H1 (cell line): ENCODE results near the gene FRRS1L. TPM values are rescaled to one million over a fixed set of nuclear protein-coding genes. Genes with fewer than 3 reads are reported as not detected.

Experiments used
- CHD7 ChIP-seq: fragments of 300-600 bp; sonication (generic); IDR thresholded peaks from 2 replicates; pipeline ENCODE4 v1.7.1; 2012; ENCODE audit warnings: low read length, moderate library complexity, mild to moderate bottlenecking, inconsistent platforms; ENCODE audit not compliant: insufficient replicate concordance
- HDAC2 ChIP-seq, 2 experiments: fragments of 300-600 bp in 1 of 2; sonication (generic) in 1 of 2; IDR thresholded peaks; 2 replicates each; pipeline ENCODE4 v1.6.1; 2011 to 2012; ENCODE audit warnings: low read depth in 2 of 2, low read length in 2 of 2, mild to moderate bottlenecking in 2 of 2, moderate library complexity in 2 of 2, borderline replicate concordance in 1 of 2, inconsistent platforms in 1 of 2
- polyA plus RNA-seq, 7 experiments: library from polyadenylated mRNA; depleted of rRNA in 3 of 7; stranded (reverse) in 5 of 7; unstranded in 2 of 7; fragments of >200 nt in 5 of 7; fragments of 200-250 nt in 2 of 7; gene quantifications; 1 replicate in 5 of 7; 2 replicates in 1 of 7; 4 replicates in 1 of 7; pipeline versions ENCODE4 v1.2.1 to v1.2.3, GENCODE V29; 2011 to 2013; ENCODE audit warnings: missing spikeins in 2 of 7, mixed read lengths in 2 of 7
- total RNA-seq: library from RNA; stranded (reverse); fragmentation: NEBNext Ultra II Directional; extraction: Animal tissue kit (Norgen Biotek cat#: 25700); gene quantifications from 2 replicates; pipeline ENCODE4 v1.2.1, GENCODE V29; 2021

FRRS1L gene
- total and polyA plus RNA-seq, 2 of the 8 experiments (the other 6 are each of a cell fraction or from before 2014, with no cell fraction given), result 1.0 to 2.2 TPM

- TF ChIP-seq CHD7, result no peak
- TF ChIP-seq HDAC2 (IDR thresholded peaks at IDR 0.05; ENCODE audit: borderline replicate concordance in 1 of 2, low read depth in 2 of 2, low read length in 2 of 2), result no peak
Observed at GRCh38 chr9:109179801-109180523, 12.9 kb upstream of the FRRS1L start (continued).
